CD4-positive, alpha-beta T cell (primary cell): ENCODE measurements around the gene ACAP2. TPM values are rescaled to one million over a fixed set of nuclear protein-coding genes. Genes with fewer than 3 reads are reported as not detected.

Experiments used
- ATAC-seq: fragments of 200-7000 bp; cut with Tn5 transposase; one replicate; pipeline ENCODE4 v1.10.0; 2022; ENCODE audit warnings: mild to moderate bottlenecking; ENCODE audit not compliant: poor library complexity
- CTCF ChIA-PET: fragments of 350-600 bp; sonication (Branson Sonifier 250); formaldehyde crosslinking; loops from one replicate; lab custom pipeline; 2021; ENCODE audit warnings: antibody characterized with exemption, inconsistent platforms; lab: Charles Lee
- POLR2A ChIA-PET: fragments of 350-600 bp; sonication (Branson Sonifier 250); formaldehyde crosslinking; loops from one replicate; lab custom pipeline; 2021; ENCODE audit warnings: antibody characterized with exemption, inconsistent platforms; lab: Charles Lee
- DNase-seq, 14 experiments: peaks; one replicate each; pipeline ENCODE4 v3.0.0-alpha.2; 2013 to 2020; ENCODE audit warnings: mixed read lengths in 2 of 14
- H3K27ac ChIP-seq, 2 donors: one replicate each; pipeline versions ENCODE4 v1.5.1 to v1.7.0; 2013; ENCODE audit warnings: low read length in 2 of 2, low read depth in 1 of 2, mild to moderate bottlenecking in 1 of 2
- H3K27me3 ChIP-seq, 2 experiments: 1 replicate in 1 of 2; 2 replicates in 1 of 2; pipeline versions ENCODE4 v1.6.1 to v1.7.0; 2013; ENCODE audit warnings: low read length in 2 of 2, control low read depth in 1 of 2, mild to moderate bottlenecking in 1 of 2, moderate library complexity in 1 of 2; ENCODE audit not compliant: insufficient read depth in 2 of 2, control insufficient read depth in 1 of 2
- H3K36me3 ChIP-seq: one replicate; pipeline ENCODE4 v1.6.1; 2013; ENCODE audit warnings: low read length, control low read depth; ENCODE audit not compliant: insufficient read depth
- H3K4me1 ChIP-seq: one replicate; pipeline ENCODE4 v1.6.1; 2013; ENCODE audit warnings: low read length, control low read depth; ENCODE audit not compliant: insufficient read depth
- H3K4me3 ChIP-seq: one replicate; pipeline ENCODE4 v1.5.1; 2013; ENCODE audit warnings: mild to moderate bottlenecking, low read length, moderate library complexity
- H3K9me3 ChIP-seq, 2 experiments: 1 replicate in 1 of 2; 2 replicates in 1 of 2; pipeline versions ENCODE4 v1.6.1 to v1.7.0; 2013; ENCODE audit warnings: low read length in 2 of 2, mild to moderate bottlenecking in 2 of 2, control low read depth in 1 of 2, moderate library complexity in 1 of 2; ENCODE audit not compliant: control insufficient read depth in 1 of 2, insufficient read depth in 1 of 2
- H3K27ac Mint-ChIP-seq: one replicate; pipeline ENCODE4 v1.8.0; 2020; ENCODE audit warnings: mixed read lengths
- H3K27me3 Mint-ChIP-seq: one replicate; pipeline ENCODE4 v1.8.0; 2021; ENCODE audit warnings: mixed read lengths
- H3K36me3 Mint-ChIP-seq: one replicate; pipeline ENCODE4 v1.8.0; 2021; ENCODE audit warnings: low read depth, mixed read lengths
- H3K4me1 Mint-ChIP-seq: one replicate; pipeline ENCODE4 v1.8.0; 2021; ENCODE audit warnings: low read depth, mixed read lengths
- H3K4me3 Mint-ChIP-seq: one replicate; pipeline ENCODE4 v1.8.0; 2020; ENCODE audit warnings: mild to moderate bottlenecking, mixed read lengths
- H3K9me3 Mint-ChIP-seq: one replicate; pipeline ENCODE4 v1.8.0; 2020; ENCODE audit warnings: mixed read lengths
- intact Hi-C, 2 experiments: fragments of 100-400 bp; cut with DNase I in 1 of 2; cut with micrococcal nuclease in 1 of 2; formaldehyde crosslinking; loops; one replicate each; pipeline versions ENCODE4 v1.15.1 to v1.9.0; 2023 to 2025; cut with DNase I, micrococcal nuclease
- total RNA-seq, 174 experiments: library from RNA in 2 of 174; stranded (reverse) in 2 of 174; gene quantifications; one replicate each; pipeline ENCODE4 v1.2.3 and lab custom pipeline; 2021 to 2026
- TF ChIP-seq, protein P1 (sequence below): fragments of 200-600 bp; IDR thresholded peaks from one replicate; pipeline ENCODE4 v1.8.0; 2022; ENCODE audit warnings: antibody characterized with exemption, mild to moderate bottlenecking

ACAP2 gene
- total RNA-seq, 2 experiments from 2014 or later, result 50.7 to 51.4 TPM

GRCh38 chr3:195423818-195424217 lies 19.0 kb downstream of the ACAP2 start:
- no peak for DNase-seq
- H3K36me3 ChIP-seq, result peaks cover 3% of the 10 kb centered on the region
- ChIA-PET POLR2A (no interaction called here), CTCF (no interaction called here)
- peaks cover 12% of the 10 kb centered on the region for H3K4me1 ChIP-seq
- intact Hi-C loops, result loop anchor here in 1 of 2 experiments (5.0 kb wide), 1 partner anchor 42 kb away; no protein-coding TSS in a partner anchor
- no peak overlapping the region for H3K4me3 ChIP-seq
- H3K27ac ChIP-seq, result no peak overlapping the region
- no peaks in the 10 kb centered on the region for H3K9me3 ChIP-seq
- Mint-ChIP-seq H3K4me3 (no peak overlapping the region), H3K27me3 (no peaks in the 10 kb centered on the region), H3K27ac (no peak overlapping the region), H3K36me3 (no peaks in the 10 kb centered on the region), H3K4me1 (peaks cover 67% of the 10 kb centered on the region), H3K9me3 (no peaks in the 10 kb centered on the region)
- ATAC-seq, result no peak
- TF ChIP-seq, protein P1, sequence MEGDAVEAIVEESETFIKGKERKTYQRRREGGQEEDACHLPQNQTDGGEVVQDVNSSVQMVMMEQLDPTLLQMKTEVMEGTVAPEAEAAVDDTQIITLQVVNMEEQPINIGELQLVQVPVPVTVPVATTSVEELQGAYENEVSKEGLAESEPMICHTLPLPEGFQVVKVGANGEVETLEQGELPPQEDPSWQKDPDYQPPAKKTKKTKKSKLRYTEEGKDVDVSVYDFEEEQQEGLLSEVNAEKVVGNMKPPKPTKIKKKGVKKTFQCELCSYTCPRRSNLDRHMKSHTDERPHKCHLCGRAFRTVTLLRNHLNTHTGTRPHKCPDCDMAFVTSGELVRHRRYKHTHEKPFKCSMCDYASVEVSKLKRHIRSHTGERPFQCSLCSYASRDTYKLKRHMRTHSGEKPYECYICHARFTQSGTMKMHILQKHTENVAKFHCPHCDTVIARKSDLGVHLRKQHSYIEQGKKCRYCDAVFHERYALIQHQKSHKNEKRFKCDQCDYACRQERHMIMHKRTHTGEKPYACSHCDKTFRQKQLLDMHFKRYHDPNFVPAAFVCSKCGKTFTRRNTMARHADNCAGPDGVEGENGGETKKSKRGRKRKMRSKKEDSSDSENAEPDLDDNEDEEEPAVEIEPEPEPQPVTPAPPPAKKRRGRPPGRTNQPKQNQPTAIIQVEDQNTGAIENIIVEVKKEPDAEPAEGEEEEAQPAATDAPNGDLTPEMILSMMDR, result no peak
- no peaks in the 10 kb centered on the region for H3K27me3 ChIP-seq

DNA sequence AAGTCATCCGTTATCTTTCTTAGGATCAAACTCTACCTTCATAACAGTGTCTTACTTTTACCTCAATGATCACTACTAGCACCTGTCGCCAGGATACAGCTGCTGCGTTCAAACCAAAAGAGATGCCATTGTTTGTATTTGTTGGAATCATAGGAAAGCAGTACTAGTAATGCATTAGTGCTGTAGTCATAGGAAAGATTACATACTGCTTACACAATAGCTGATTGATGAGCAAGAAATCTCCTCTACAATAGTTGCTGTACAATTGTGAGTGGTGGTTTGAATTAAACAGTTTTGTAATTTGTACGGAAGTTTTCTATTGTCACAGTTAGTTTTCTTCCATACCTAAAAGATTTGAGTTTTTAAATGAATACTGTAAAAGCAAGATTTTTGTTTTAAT lies 21.4 kb downstream of the ACAP2 start:
- H3K36me3 Mint-ChIP-seq, result peaks cover 4% of the 10 kb centered on the region
- H3K4me1 ChIP-seq, result peaks cover 19% of the 10 kb centered on the region
- ChIA-PET CTCF (no interaction called here), POLR2A (no interaction called here)
- no peak overlapping the region for H3K4me3 Mint-ChIP-seq
- intact Hi-C loops, result loop anchor here in 1 of 2 experiments (5.0 kb wide), 1 partner anchor 39 kb away; no protein-coding TSS in a partner anchor
- peaks cover 68% of the 10 kb centered on the region for H3K4me1 Mint-ChIP-seq
- no peaks in the 10 kb centered on the region for H3K27me3 Mint-ChIP-seq
- TF ChIP-seq, protein P1, result no peak
- H3K4me3 ChIP-seq, result no peak overlapping the region
- ATAC-seq, result no peak
- no peaks in the 10 kb centered on the region for H3K9me3 ChIP-seq
- DNase-seq, result no peak
- H3K9me3 Mint-ChIP-seq, result no peaks in the 10 kb centered on the region
- peaks cover 3% of the 10 kb centered on the region for H3K36me3 ChIP-seq
- peak overlapping the region; percentile 22 for H3K27ac Mint-ChIP-seq
- no peaks in the 10 kb centered on the region for H3K27me3 ChIP-seq
- no peak overlapping the region for H3K27ac ChIP-seq

DNA sequence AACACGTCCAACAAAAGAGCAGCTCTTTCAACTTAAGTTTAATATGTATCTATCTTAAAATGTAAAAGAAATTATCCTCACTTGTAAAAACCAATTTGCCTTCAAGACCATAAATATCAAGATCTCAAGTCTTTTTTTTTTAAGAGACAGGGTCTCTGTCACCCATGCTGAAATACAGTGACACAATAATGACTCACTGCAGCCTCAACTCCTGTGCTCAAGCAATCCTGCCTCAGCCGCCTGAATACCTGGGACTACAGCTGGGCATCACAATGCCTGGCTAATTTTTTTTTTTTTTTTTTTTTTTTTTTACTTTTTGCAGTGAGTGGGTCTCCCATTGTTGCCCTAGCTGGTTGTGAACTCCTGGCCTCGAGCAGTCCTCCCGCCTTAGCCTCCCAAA lies 26.0 kb downstream of the ACAP2 start:
- no peaks in the 10 kb centered on the region for H3K9me3 Mint-ChIP-seq
- H3K36me3 Mint-ChIP-seq, result peaks cover 8% of the 10 kb centered on the region
- H3K4me3 Mint-ChIP-seq, result no peak overlapping the region
- ChIA-PET POLR2A (interaction anchor here (0.7 kb wide), 1 partner anchor 9 kb away, joined by 5 read pairs; no protein-coding TSS in a partner anchor), CTCF (no interaction called here)
- Histone ChIP-seq H3K36me3 (peaks cover 3% of the 10 kb centered on the region), H3K4me3 (no peak overlapping the region), H3K4me1 (peaks cover 18% of the 10 kb centered on the region), H3K27me3 (no peaks in the 10 kb centered on the region), H3K9me3 (no peaks in the 10 kb centered on the region), H3K27ac (no peak overlapping the region)
- ATAC-seq (no peak), DNase-seq (no peak)
- peaks cover 62% of the 10 kb centered on the region for H3K4me1 Mint-ChIP-seq
- intact Hi-C loops, result loop anchor here in 1 of 2 experiments (10.0 kb wide), 1 partner anchor 102 kb away; no protein-coding TSS in a partner anchor
- peak overlapping the region; percentile 40 for H3K27ac Mint-ChIP-seq
- H3K27me3 Mint-ChIP-seq, result no peaks in the 10 kb centered on the region
- TF ChIP-seq, protein P1, result no peak
